ENCODE data around the gene PLPPR3.

- TF ChIP-seq FOXM1 (IDR thresholded peaks at IDR 0.05; ENCODE audit: low read depth, low read length) (no peak), SMC3 (IDR thresholded peaks at IDR 0.05; ENCODE audit: borderline replicate concordance, low read length) (no peak), POLR2A (IDR thresholded peaks at IDR 0.05; ENCODE audit: low read depth, low read length) (no peak), ATF3 (IDR thresholded peaks at IDR 0.05; ENCODE audit: borderline replicate concordance, extremely low read depth, low read depth, low read length) (no peak), BCL11A (IDR thresholded peaks at IDR 0.05; ENCODE audit: low read depth, low read length) (no peak), CTCF (IDR thresholded peaks at IDR 0.05 in 2 of 3, conservative IDR thresholded peaks at IDR 0.05 in 1 of 3; ENCODE audit: control insufficient read depth in 2 of 3, extremely low read depth in 1 of 3, insufficient read depth in 1 of 3, low read depth in 3 of 3, low read length in 3 of 3) (no peak), EZH2 (IDR thresholded peaks at IDR 0.05; ENCODE audit: borderline replicate concordance, control insufficient read depth, low read depth, low read length) (no peak), TAF1 (IDR thresholded peaks at IDR 0.05; ENCODE audit: borderline replicate concordance, low read depth, low read length) (no peak), SP1 (IDR thresholded peaks at IDR 0.05; ENCODE audit: low read depth, low read length) (no peak), SUZ12 (IDR thresholded peaks at IDR 0.05; ENCODE audit: unreplicated experiment) (no peak), RAD51 (IDR thresholded peaks at IDR 0.05) (no peak), ETV6 (conservative IDR thresholded peaks at IDR 0.05 in 1 of 2, IDR thresholded peaks at IDR 0.05 in 1 of 2; ENCODE audit: borderline replicate concordance in 1 of 2, low read depth in 1 of 2) (no peak), TCF7 (IDR thresholded peaks at IDR 0.05; ENCODE audit: borderline replicate concordance) (no peak), HDAC2 (IDR thresholded peaks at IDR 0.05) (no peak)
These were observed 26.7 kb upstream of the PLPPR3 start for GRCh38 chr19:848386-848921.

All from GM12878 (cell line).